ENCODE results near the gene PPARG. TPM values are rescaled to one million over a fixed set of nuclear protein-coding genes. Genes with fewer than 3 reads are reported as not detected.

PPARG gene
- polyA plus RNA-seq, 1 donor (not counting 4 experiments of a cell fraction or from before 2014, with no cell fraction given), result 3.1 TPM

DNA sequence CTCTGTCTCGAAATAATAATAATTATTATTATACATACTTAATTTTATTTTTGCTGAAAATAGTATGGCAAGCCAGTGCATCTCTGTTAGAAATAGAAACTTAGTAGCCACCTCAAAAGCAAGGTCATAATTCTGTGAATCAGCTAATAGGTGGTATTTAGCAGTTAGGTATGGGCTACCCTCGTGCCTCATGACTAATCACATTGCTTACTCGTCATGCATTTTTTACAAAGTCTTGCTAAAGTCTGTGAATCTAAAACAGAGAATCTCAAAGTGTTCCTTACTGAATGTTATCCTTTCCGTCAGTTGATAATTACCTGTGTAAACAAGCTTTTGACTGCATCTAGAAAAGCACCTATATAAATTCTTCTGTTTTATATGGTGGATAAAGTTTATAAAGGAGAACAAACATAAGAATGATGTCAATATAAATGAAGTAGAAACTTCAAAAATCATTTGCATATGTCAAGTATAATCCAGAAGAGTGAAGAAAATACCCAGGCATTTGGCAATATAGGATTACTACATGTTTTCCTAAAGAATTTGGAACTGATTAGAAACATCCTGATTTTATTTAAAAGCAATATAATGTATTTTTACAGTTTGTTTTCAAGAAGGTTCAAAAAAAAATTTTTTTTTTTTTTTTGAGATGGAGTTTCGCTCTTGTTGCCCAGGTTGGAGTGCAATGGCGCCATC lies 6.2 kb downstream of the PPARG start:
- Histone ChIP-seq H3K27me3 (ENCODE audit: control insufficient read depth, extremely low read depth, insufficient read depth, low read length) (no peaks in the 10 kb centered on the region), H4K20me1 (ENCODE audit: control insufficient read depth, extremely low read depth, insufficient read depth, low read length) (no peaks in the 10 kb centered on the region), H3K36me3 (ENCODE audit: control insufficient read depth in 2 of 2, extremely low read depth in 1 of 2, insufficient read depth in 2 of 2, low read length in 2 of 2) (no peaks in the 10 kb centered on the region), H3K4me1 (ENCODE audit: control insufficient read depth, extremely low read depth, insufficient read depth, low read length) (no peaks in the 10 kb centered on the region), H3K9ac (ENCODE audit: control insufficient read depth, extremely low read depth, insufficient read depth, low read length) (no peak overlapping the region), H2AFZ (ENCODE audit: control insufficient read depth, low read length) (no peak overlapping the region), H3K27ac (ENCODE audit: control insufficient read depth, insufficient read depth, low read length) (no peak overlapping the region), H3K4me3 (ENCODE audit: control insufficient read depth in 2 of 3, extremely low read depth in 1 of 3, insufficient read depth in 2 of 3, low read depth in 1 of 3, low read length in 3 of 3) (no peak overlapping the region), H3K9me3 (ENCODE audit: control insufficient read depth, low read depth, low read length) (no peaks in the 10 kb centered on the region), H3K79me2 (ENCODE audit: control insufficient read depth, insufficient read depth, low read length) (no peaks in the 10 kb centered on the region), H3K4me2 (ENCODE audit: control insufficient read depth, extremely low read depth, insufficient read depth, low read depth, low read length) (no peak overlapping the region), H3K9me1 (ENCODE audit: control insufficient read depth, extremely low read depth, insufficient read depth, low read length) (no peaks in the 10 kb centered on the region)
- FAIRE-seq (no peak), DNase-seq (ENCODE audit: low read depth, low spot score) (no peak)
- TF ChIP-seq, protein P1, sequence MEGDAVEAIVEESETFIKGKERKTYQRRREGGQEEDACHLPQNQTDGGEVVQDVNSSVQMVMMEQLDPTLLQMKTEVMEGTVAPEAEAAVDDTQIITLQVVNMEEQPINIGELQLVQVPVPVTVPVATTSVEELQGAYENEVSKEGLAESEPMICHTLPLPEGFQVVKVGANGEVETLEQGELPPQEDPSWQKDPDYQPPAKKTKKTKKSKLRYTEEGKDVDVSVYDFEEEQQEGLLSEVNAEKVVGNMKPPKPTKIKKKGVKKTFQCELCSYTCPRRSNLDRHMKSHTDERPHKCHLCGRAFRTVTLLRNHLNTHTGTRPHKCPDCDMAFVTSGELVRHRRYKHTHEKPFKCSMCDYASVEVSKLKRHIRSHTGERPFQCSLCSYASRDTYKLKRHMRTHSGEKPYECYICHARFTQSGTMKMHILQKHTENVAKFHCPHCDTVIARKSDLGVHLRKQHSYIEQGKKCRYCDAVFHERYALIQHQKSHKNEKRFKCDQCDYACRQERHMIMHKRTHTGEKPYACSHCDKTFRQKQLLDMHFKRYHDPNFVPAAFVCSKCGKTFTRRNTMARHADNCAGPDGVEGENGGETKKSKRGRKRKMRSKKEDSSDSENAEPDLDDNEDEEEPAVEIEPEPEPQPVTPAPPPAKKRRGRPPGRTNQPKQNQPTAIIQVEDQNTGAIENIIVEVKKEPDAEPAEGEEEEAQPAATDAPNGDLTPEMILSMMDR (optimal IDR thresholded peaks at IDR 0.05 in 1 of 3, IDR thresholded peaks at IDR 0.05 in 1 of 3, conservative IDR thresholded peaks at IDR 0.05 in 1 of 3; ENCODE audit: extremely low read depth in 1 of 3, insufficient read depth in 2 of 3, low read length in 3 of 3), result no peak
- no peak for TF ChIP-seq EZH2 (IDR thresholded peaks at IDR 0.05; ENCODE audit: low read length)
- dilution Hi-C loops (cut with MboI; ENCODE audit: extremely low pct_ligation_motif_present, low sequenced_read_pairs), result no loop called here

DNA sequence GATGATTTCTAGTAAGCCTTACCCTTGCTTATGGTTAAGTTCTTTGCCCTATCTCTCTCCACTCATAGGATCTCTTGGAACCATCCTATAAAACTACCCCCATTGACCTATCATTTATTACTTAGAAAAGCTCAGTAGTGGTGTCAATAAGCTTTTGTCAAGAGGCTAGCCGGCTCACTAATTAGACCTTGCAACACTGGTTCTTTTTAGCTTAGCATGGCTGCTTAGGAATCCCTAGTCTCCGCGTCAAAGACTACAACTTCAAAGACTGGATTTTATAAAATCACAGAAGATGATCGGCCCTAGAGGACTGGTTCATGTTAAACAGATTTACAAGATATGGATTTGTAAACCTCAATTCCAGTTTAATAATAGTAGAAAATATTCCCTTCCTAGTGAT lies 7.6 kb downstream of the PPARG start:
- Histone ChIP-seq H4K20me1 (ENCODE audit: control insufficient read depth, extremely low read depth, insufficient read depth, low read length) (no peaks in the 10 kb centered on the region), H3K27ac (ENCODE audit: control insufficient read depth, insufficient read depth, low read length) (no peak overlapping the region), H3K9me1 (ENCODE audit: control insufficient read depth, extremely low read depth, insufficient read depth, low read length) (no peaks in the 10 kb centered on the region), H3K4me2 (ENCODE audit: control insufficient read depth, extremely low read depth, insufficient read depth, low read depth, low read length) (no peak overlapping the region), H2AFZ (ENCODE audit: control insufficient read depth, low read length) (no peak overlapping the region), H3K4me1 (ENCODE audit: control insufficient read depth, extremely low read depth, insufficient read depth, low read length) (no peaks in the 10 kb centered on the region), H3K9me3 (ENCODE audit: control insufficient read depth, low read depth, low read length) (no peaks in the 10 kb centered on the region), H3K79me2 (ENCODE audit: control insufficient read depth, insufficient read depth, low read length) (no peaks in the 10 kb centered on the region), H3K27me3 (ENCODE audit: control insufficient read depth, extremely low read depth, insufficient read depth, low read length) (no peaks in the 10 kb centered on the region), H3K4me3 (ENCODE audit: control insufficient read depth in 2 of 3, extremely low read depth in 1 of 3, insufficient read depth in 2 of 3, low read depth in 1 of 3, low read length in 3 of 3) (no peak overlapping the region), H3K36me3 (ENCODE audit: control insufficient read depth in 2 of 2, extremely low read depth in 1 of 2, insufficient read depth in 2 of 2, low read length in 2 of 2) (no peaks in the 10 kb centered on the region), H3K9ac (ENCODE audit: control insufficient read depth, extremely low read depth, insufficient read depth, low read length) (no peak overlapping the region)
- dilution Hi-C loops (cut with MboI; ENCODE audit: extremely low pct_ligation_motif_present, low sequenced_read_pairs), result no loop called here
- DNase-seq (ENCODE audit: low read depth, low spot score), result no peak
- no peak for TF ChIP-seq EZH2 (IDR thresholded peaks at IDR 0.05; ENCODE audit: low read length)
- TF ChIP-seq, protein P1 (optimal IDR thresholded peaks at IDR 0.05 in 1 of 3, IDR thresholded peaks at IDR 0.05 in 1 of 3, conservative IDR thresholded peaks at IDR 0.05 in 1 of 3; ENCODE audit: extremely low read depth in 1 of 3, insufficient read depth in 2 of 3, low read length in 3 of 3), result no peak
- FAIRE-seq, result no peak
